Measurements from ENCODE around the gene ADARB2. TPM values are rescaled to one million over a fixed set of nuclear protein-coding genes. Genes with fewer than 3 reads are reported as not detected.

Gene ADARB2
- total and polyA plus RNA-seq, 2 experiments from 2014 or later: 1.6 to 3.1 TPM

DNA sequence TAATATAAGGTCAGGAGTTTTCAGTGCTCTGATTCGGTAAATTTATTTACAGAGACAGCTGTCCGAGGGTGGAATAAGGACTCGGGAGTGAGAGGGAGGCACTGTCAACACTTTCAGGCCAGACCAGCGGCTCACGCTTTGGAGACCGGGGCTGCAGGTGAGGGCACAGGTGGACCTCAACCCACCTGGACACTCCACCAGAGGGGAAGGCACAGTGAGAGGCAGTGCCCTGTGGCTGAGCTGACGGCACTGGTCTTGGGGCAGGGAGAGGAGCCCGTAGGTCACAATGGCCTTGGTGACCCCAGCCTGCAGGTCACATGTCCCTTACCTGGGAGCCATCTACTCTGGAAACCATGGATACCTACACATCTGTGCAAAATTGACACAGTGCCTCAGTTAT lies 315.1 kb downstream of the ADARB2 start:
- Histone ChIP-seq H3K27ac (no peak overlapping the region), H3K4me3 (no peak overlapping the region), H3K9me3 (ENCODE audit: low read depth) (no peaks in the 10 kb centered on the region), H3K27me3 (peaks cover 9% of the 10 kb centered on the region), H3K4me1 (ENCODE audit: low read depth) (no peaks in the 10 kb centered on the region), H3K36me3 (no peaks in the 10 kb centered on the region)
- DNase-seq (ENCODE audit: low read depth in 1 of 2, low spot score in 1 of 2): no peak
- TF ChIP-seq, protein P1, sequence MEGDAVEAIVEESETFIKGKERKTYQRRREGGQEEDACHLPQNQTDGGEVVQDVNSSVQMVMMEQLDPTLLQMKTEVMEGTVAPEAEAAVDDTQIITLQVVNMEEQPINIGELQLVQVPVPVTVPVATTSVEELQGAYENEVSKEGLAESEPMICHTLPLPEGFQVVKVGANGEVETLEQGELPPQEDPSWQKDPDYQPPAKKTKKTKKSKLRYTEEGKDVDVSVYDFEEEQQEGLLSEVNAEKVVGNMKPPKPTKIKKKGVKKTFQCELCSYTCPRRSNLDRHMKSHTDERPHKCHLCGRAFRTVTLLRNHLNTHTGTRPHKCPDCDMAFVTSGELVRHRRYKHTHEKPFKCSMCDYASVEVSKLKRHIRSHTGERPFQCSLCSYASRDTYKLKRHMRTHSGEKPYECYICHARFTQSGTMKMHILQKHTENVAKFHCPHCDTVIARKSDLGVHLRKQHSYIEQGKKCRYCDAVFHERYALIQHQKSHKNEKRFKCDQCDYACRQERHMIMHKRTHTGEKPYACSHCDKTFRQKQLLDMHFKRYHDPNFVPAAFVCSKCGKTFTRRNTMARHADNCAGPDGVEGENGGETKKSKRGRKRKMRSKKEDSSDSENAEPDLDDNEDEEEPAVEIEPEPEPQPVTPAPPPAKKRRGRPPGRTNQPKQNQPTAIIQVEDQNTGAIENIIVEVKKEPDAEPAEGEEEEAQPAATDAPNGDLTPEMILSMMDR (IDR thresholded peaks at IDR 0.05; ENCODE audit: low read depth, low read length): no peak

DNA sequence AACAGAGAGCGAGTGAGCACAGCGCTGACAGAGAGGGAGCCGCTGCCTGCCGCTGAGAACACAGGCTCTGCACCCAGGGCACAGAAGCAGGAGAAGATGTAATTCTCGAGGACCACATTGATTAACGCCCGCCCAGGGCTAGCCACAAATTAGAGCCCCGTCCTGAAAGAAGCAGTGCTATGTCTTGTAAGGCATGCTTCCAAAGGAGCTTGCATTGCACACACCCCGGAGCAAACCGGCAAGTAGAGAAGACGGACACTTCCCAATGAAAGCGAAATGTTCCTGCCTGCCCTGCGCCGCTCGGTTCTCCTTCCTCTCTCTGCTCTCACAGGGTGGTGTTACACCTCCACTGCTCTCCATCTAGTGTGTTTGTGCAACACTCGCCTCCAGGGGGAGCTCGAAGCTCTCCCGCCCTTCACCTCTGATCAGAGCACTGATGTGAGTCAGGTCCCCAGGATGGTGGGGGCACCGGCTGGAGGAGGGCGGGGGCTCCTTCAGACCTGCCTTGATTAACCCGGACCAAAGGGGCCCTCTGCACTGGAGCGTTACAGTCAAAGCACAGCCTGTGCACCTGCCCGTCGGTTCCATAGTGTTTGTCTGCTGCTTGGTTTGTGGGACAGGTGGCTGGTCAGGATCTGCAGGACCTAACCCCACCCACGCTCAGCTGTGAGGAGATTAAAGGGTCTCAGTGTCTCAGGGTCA lies 316.5 kb downstream of the ADARB2 start:
- Histone ChIP-seq H3K36me3 (no peaks in the 10 kb centered on the region), H3K4me1 (ENCODE audit: low read depth) (no peaks in the 10 kb centered on the region), H3K9me3 (ENCODE audit: low read depth) (no peaks in the 10 kb centered on the region), H3K27ac (no peak overlapping the region), H3K4me3 (peak overlapping the region; percentile 30), H3K27me3 (peaks cover 9% of the 10 kb centered on the region)
- TF ChIP-seq, protein P1 (IDR thresholded peaks at IDR 0.05; ENCODE audit: low read depth, low read length): peak; percentile 15
- peak in 1 of 2 donors; percentile 82 for DNase-seq (ENCODE audit: low read depth in 1 of 2, low spot score in 1 of 2)

DNA sequence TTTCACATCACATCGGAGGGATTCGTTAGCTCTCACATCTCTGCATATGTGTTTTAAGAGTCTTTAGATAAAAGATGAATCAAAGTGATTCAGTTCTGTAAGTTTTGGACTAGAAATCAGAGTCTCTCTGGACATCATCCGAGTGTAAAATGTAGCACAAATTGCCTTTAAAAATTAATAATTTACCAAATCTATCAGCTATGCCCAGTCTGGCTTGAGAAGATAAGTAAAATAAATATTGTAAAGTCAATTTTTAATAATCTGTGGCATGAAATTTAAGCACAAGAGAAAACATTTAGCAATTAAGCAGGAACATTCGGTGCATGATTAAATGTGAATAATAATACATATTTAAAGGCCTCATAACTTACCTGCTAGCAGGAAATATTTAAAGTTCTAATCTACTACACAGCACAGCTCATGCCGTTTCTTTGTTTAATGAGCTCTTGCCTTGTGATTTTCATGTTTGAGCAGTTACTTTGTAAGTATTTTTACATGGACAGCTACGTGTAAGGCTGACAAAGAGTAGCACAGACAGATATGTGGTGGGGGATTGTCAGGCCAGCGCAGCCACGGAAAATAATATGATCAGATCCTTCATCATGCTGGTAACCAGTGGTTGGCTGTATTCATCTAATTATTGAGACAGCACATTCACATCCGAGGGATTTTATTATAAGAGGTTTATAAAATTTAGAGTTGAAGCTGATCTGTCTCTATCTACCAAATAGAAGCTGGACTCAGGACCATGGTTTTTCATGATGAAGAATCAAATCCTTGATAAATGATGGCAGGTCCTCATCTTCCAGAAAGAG lies 317.3 kb downstream of the ADARB2 start:
- H3K4me3 ChIP-seq: no peak overlapping the region
- peaks cover 9% of the 10 kb centered on the region for H3K27me3 ChIP-seq
- H3K4me1 ChIP-seq (ENCODE audit: low read depth): no peaks in the 10 kb centered on the region
- H3K27ac ChIP-seq: no peak overlapping the region
- no peaks in the 10 kb centered on the region for H3K9me3 ChIP-seq (ENCODE audit: low read depth)
- no peak for DNase-seq (ENCODE audit: low read depth in 1 of 2, low spot score in 1 of 2)
- TF ChIP-seq, protein P1 (IDR thresholded peaks at IDR 0.05; ENCODE audit: low read depth, low read length): no peak
- H3K36me3 ChIP-seq: no peaks in the 10 kb centered on the region

DNA sequence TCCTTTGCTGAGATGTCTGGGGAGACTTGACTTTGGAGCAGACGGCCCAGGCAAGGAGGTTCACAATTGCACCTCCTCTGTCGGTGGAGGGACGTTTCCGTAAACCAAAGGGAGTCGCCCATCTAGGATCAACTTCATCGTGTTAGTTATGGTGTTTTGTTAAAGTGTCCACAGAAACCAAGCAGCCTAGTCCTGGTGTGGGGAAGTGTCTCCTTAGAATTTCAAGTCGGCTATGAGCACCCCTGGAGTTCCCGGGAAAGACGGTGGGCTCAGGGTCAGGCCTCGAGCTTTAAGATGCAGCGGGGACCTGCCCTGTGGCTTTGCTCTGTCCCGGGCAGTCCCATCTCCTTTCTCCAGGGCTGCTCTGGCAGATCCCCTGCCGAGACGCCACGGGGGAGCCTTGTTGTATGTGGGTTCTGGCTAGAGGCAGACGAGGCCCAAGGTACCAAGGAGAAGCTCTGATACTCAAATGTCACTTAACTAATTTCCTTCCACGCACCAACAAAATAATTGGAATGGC lies 319.2 kb downstream of the ADARB2 start:
- Histone ChIP-seq H3K36me3 (no peaks in the 10 kb centered on the region), H3K27ac (no peak overlapping the region), H3K4me3 (no peak overlapping the region), H3K9me3 (ENCODE audit: low read depth) (no peaks in the 10 kb centered on the region), H3K4me1 (ENCODE audit: low read depth) (no peaks in the 10 kb centered on the region), H3K27me3 (peaks cover 9% of the 10 kb centered on the region)
- TF ChIP-seq, protein P1 (IDR thresholded peaks at IDR 0.05; ENCODE audit: low read depth, low read length): no peak
- no peak for DNase-seq (ENCODE audit: low read depth in 1 of 2, low spot score in 1 of 2)

DNA sequence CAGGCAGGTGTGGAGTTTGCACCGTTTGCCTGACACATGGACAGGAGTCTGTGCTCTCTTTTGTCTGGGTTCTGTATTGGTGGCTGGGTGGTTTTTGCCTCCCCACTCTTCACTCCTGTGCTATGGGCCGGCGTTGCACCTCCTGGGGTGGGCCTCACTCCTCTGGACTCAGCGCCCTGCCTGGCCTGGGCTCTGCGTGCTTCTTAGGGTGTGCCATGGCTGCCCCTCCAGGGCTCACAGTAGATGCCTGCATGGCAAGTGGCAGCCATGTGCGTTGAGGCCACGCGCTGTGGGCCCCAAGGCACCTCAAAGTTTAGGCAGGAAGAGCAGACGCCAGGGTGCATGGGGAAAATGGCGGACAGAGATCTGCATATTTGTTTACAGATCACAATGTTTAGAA lies 319.8 kb downstream of the ADARB2 start:
- H3K27ac ChIP-seq: no peak overlapping the region
- H3K36me3 ChIP-seq: no peaks in the 10 kb centered on the region
- H3K9me3 ChIP-seq (ENCODE audit: low read depth): no peaks in the 10 kb centered on the region
- H3K27me3 ChIP-seq: peaks cover 9% of the 10 kb centered on the region
- no peak overlapping the region for H3K4me3 ChIP-seq
- no peaks in the 10 kb centered on the region for H3K4me1 ChIP-seq (ENCODE audit: low read depth)
- TF ChIP-seq, protein P1 (IDR thresholded peaks at IDR 0.05; ENCODE audit: low read depth, low read length): no peak
- DNase-seq (ENCODE audit: low read depth in 1 of 2, low spot score in 1 of 2): no peak
